ENCODE data around the gene NR2E1.

NR2E1 gene

DNA sequence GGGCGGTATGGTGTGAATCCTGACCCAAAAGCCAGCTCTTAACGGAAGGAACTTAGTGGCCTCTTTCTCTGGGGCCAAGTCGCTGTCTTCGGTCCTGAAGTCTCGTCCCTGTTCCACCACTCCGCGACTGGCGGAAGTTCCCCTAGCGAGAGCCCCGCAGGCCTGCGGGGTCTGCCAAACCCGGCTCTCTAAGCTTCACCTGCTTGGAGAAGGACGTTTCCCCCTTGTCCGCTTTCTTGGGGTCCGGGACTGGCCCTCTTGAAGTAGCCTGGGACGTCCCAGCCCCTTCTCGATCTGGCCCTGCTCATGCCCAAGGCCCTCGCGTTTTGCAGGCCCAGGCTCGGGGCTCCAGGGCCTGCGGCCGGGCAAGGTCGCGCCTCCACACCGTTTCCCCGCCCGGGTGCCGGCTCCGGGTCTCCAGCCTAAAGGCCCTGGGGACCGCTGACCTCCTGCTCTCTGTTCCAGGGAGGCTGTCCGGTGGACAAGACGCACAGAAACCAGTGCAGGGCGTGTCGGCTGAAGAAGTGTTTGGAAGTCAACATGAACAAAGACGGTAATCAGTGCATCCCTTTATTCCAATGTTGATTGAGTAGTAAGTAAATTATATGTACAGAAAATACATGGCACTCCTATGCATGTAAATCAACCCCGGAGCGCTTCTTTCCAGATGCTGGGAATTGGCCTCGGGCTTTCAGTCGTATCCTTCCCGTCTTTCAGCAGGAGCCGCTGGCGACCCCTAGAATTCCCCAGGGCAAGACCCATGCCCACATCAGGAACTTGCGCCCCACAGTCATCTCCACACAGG lies 8.8 kb downstream of the NR2E1 start:
- Mint-ChIP-seq H3K4me1 (ENCODE audit: low read depth) (peaks cover 24% of the 10 kb centered on the region), H3K27ac (no peak overlapping the region), H3K4me3 (peak overlapping the region; percentile 30), H3K9me3 (ENCODE audit: low read depth) (peaks cover 4% of the 10 kb centered on the region), H3K36me3 (peaks cover 3% of the 10 kb centered on the region), H3K27me3 (peaks cover 52% of the 10 kb centered on the region)

DNA sequence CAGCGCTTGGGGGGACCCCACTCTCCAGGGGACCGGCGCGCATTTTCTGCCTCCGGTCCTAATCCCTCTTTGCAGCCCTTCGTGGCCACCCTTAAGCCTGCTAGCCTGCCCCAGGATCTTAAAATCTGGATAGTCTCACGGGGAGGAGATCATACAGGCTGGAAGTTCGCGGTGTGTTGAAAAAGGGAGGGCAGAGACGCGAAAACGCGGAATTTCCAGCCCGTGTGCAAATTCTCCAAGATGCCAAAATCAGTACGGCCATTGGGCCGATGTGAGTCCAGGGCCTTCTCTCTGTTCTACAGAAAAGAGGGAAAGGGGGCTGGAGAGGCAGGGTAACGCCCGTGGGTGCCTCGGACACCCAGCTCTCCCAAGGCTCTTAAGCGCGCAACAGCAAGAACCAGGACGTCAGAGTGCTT lies 9.4 kb downstream of the NR2E1 start:
- peaks cover 55% of the 10 kb centered on the region for H3K27me3 Mint-ChIP-seq
- peaks cover 3% of the 10 kb centered on the region for H3K36me3 Mint-ChIP-seq
- H3K4me1 Mint-ChIP-seq (ENCODE audit: low read depth): peaks cover 24% of the 10 kb centered on the region
- no peak overlapping the region for H3K27ac Mint-ChIP-seq
- H3K4me3 Mint-ChIP-seq: peak overlapping the region; percentile 49
- H3K9me3 Mint-ChIP-seq (ENCODE audit: low read depth): peaks cover 4% of the 10 kb centered on the region

GRCh38 chr6:108175592-108176279 lies 9.9 kb downstream of the NR2E1 start:
- peaks cover 22% of the 10 kb centered on the region for H3K4me1 Mint-ChIP-seq (ENCODE audit: low read depth)
- peaks cover 59% of the 10 kb centered on the region for H3K27me3 Mint-ChIP-seq
- peaks cover 3% of the 10 kb centered on the region for H3K36me3 Mint-ChIP-seq
- peak overlapping the region; percentile 70 for H3K4me3 Mint-ChIP-seq
- H3K27ac Mint-ChIP-seq: no peak overlapping the region
- H3K9me3 Mint-ChIP-seq (ENCODE audit: low read depth): peaks cover 4% of the 10 kb centered on the region

DNA sequence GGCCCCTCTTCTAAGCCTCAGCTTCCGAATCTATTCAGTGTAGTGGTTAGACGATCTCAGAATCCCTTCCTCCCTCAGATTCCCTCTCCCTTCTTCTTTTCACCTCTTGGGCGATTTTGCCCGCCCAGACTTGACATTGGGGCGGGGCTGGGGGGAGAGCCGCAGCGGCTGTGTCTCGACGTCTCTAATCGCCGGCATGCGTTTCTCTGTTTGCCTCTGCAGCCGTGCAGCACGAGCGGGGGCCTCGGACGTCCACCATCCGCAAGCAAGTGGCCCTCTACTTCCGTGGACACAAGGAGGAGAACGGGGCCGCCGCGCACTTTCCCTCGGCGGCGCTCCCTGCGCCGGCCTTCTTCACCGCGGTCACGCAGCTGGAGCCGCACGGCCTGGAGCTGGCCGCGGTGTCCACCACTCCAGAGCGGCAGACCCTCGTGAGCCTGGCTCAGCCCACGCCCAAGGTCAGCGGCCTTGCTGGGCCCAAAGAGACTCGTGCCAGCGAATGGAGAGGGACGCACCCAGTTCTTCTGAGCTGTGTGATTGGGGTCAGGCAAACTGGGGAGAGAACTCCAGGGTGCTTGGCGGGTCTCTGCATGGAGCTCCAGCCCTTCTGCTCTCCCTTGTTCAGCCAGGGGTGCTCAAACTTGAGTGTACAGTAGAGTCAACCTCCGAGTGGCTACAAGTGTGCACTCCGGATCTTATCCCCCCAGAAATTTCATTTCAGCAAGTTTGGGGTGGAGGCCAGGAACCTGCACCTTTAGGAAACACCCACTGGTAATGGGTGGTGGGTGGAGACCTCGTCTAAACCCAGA lies 10.7 kb downstream of the NR2E1 start:
- Mint-ChIP-seq H3K4me3 (peak overlapping the region; percentile 70), H3K4me1 (ENCODE audit: low read depth) (peaks cover 16% of the 10 kb centered on the region), H3K27ac (no peak overlapping the region), H3K27me3 (peaks cover 54% of the 10 kb centered on the region), H3K36me3 (peaks cover 3% of the 10 kb centered on the region), H3K9me3 (ENCODE audit: low read depth) (peaks cover 4% of the 10 kb centered on the region)

DNA sequence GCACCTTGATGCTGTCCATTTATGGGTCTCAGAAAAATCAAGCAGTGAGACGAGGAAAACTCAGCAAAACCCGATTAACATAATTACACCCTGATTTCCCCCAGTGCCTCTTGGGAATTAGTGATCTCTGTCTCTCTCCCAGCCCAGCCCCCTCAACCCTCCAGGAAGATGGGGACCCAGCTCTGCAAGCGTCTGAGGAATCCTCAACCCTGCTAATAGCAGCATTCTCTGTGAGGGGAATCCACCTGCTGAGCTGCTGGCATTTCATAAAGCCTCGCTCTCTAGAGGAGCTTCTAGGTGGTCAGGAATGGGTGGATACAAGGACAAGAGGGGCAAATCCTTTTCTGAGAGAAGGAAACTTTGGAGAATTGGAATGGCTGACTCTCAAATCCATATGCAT lies 13.9 kb downstream of the NR2E1 start:
- no peaks in the 10 kb centered on the region for H3K9me3 Mint-ChIP-seq (ENCODE audit: low read depth)
- no peak overlapping the region for H3K27ac Mint-ChIP-seq
- no peaks in the 10 kb centered on the region for H3K36me3 Mint-ChIP-seq
- H3K27me3 Mint-ChIP-seq: peaks cover 41% of the 10 kb centered on the region
- no peak overlapping the region for H3K4me3 Mint-ChIP-seq
- peaks cover 11% of the 10 kb centered on the region for H3K4me1 Mint-ChIP-seq (ENCODE audit: low read depth)

- Mint-ChIP-seq H3K4me1 (ENCODE audit: low read depth) (peaks cover 8% of the 10 kb centered on the region), H3K4me3 (no peak overlapping the region), H3K27me3 (peaks cover 41% of the 10 kb centered on the region), H3K36me3 (no peaks in the 10 kb centered on the region), H3K9me3 (ENCODE audit: low read depth) (no peaks in the 10 kb centered on the region), H3K27ac (no peak overlapping the region)
These were observed 14.4 kb downstream of the NR2E1 start for GRCh38 chr6:108180266-108180665.

DNA sequence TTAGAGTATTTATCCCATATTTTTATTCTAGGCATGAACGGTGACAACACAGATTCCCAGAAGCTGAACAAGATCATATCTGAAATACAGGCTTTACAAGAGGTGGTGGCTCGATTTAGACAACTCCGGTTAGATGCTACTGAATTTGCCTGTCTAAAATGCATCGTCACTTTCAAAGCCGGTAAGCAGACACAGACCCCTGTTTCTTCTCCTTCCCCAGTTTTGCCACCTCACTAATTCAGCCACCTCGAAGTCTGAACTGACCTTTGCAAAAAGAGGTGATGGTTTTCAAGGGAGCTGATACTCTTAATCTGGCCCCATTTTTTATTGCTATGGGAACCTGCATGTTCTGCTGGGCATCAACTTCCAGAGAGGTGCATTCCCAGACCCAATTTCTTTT lies 15.0 kb downstream of the NR2E1 start:
- no peaks in the 10 kb centered on the region for H3K36me3 Mint-ChIP-seq
- H3K4me1 Mint-ChIP-seq (ENCODE audit: low read depth): peaks cover 6% of the 10 kb centered on the region
- H3K9me3 Mint-ChIP-seq (ENCODE audit: low read depth): no peaks in the 10 kb centered on the region
- H3K27me3 Mint-ChIP-seq: peaks cover 43% of the 10 kb centered on the region
- no peak overlapping the region for H3K4me3 Mint-ChIP-seq
- H3K27ac Mint-ChIP-seq: no peak overlapping the region

- Mint-ChIP-seq H3K9me3 (ENCODE audit: low read depth) (no peaks in the 10 kb centered on the region), H3K4me3 (no peak overlapping the region), H3K27me3 (peaks cover 17% of the 10 kb centered on the region), H3K27ac (no peak overlapping the region), H3K36me3 (no peaks in the 10 kb centered on the region), H3K4me1 (ENCODE audit: low read depth) (no peaks in the 10 kb centered on the region)
These were observed 20.4 kb downstream of the NR2E1 start for GRCh38 chr6:108186226-108186625.

- H3K9me3 Mint-ChIP-seq (ENCODE audit: low read depth): no peaks in the 10 kb centered on the region
- H3K4me1 Mint-ChIP-seq (ENCODE audit: low read depth): no peaks in the 10 kb centered on the region
- no peak overlapping the region for H3K4me3 Mint-ChIP-seq
- H3K27ac Mint-ChIP-seq: no peak overlapping the region
- no peaks in the 10 kb centered on the region for H3K36me3 Mint-ChIP-seq
- H3K27me3 Mint-ChIP-seq: peaks cover 16% of the 10 kb centered on the region
These were observed 21.7 kb downstream of the NR2E1 start for GRCh38 chr6:108187519-108187918.

DNA sequence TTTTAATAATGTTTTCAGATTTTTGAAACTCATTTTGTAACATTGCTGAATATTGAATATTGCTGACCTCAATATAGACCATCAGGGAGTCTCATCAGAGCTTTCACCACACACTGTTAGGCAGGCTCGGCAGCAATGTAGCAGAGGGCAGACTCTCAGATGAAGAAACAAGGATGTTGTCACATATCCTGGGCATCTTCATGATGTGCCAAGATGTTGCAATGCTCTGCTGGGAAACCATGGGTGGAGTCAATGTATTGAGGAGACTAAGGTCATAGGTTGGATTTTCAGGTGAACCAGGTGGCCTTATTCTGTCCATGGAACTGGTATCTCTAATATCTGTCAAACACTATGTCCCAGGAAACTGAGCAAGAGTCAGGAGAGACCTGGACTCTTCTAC lies 27.3 kb downstream of the NR2E1 start:
- Mint-ChIP-seq H3K36me3 (no peaks in the 10 kb centered on the region), H3K4me1 (ENCODE audit: low read depth) (no peaks in the 10 kb centered on the region), H3K27me3 (peaks cover 10% of the 10 kb centered on the region), H3K9me3 (ENCODE audit: low read depth) (no peaks in the 10 kb centered on the region), H3K27ac (no peak overlapping the region), H3K4me3 (no peak overlapping the region)

DNA sequence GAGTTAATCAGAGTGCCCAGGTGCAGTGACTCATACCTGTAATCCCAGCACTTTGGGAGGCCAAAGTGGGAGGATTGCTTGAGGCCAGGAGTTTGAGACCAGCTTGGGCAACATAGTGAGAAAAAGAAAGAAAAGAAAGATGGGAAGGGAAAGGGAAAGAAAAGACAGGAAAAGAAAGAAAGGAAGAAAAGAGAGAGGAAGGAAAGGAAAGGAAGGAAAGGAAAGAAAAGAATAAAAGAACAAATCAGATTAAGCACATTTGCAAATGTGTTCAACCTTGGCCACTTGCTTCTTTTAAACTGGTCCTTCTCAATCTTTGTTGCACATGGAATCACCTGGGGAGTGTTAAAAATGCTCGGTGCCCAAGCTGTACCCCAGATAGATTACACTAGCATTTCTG lies 28.0 kb downstream of the NR2E1 start:
- Mint-ChIP-seq H3K4me3 (no peak overlapping the region), H3K9me3 (ENCODE audit: low read depth) (no peaks in the 10 kb centered on the region), H3K4me1 (ENCODE audit: low read depth) (no peaks in the 10 kb centered on the region), H3K36me3 (no peaks in the 10 kb centered on the region), H3K27me3 (peaks cover 10% of the 10 kb centered on the region), H3K27ac (no peak overlapping the region)

- Mint-ChIP-seq H3K4me3 (no peak overlapping the region), H3K4me1 (ENCODE audit: low read depth) (no peaks in the 10 kb centered on the region), H3K27ac (no peak overlapping the region), H3K9me3 (ENCODE audit: low read depth) (no peaks in the 10 kb centered on the region), H3K27me3 (peaks cover 8% of the 10 kb centered on the region), H3K36me3 (no peaks in the 10 kb centered on the region)
These were observed 28.7 kb downstream of the NR2E1 start for GRCh38 chr6:108194503-108194902.

DNA sequence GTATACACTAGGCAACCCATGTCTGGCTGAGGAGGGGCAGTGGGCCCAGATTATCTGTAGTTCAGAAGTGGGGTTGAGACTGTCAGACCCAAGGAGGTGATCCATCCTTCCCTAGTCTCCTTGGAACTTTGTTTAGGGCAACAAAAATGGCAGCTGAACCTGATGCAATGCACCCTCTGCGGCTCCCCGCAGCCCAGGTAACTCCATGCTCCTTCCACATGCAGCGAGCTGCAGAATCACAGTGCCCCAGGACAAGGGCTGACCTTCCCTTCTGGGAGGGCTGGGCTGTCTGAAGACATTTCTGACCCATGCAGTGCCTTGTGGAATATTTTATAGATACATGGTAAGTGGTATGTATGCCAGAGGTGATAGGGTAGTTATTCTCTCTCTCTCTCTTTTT lies 29.4 kb downstream of the NR2E1 start:
- no peaks in the 10 kb centered on the region for H3K36me3 Mint-ChIP-seq
- no peaks in the 10 kb centered on the region for H3K9me3 Mint-ChIP-seq (ENCODE audit: low read depth)
- H3K4me3 Mint-ChIP-seq: no peak overlapping the region
- H3K4me1 Mint-ChIP-seq (ENCODE audit: low read depth): no peaks in the 10 kb centered on the region
- H3K27me3 Mint-ChIP-seq: peaks cover 8% of the 10 kb centered on the region
- H3K27ac Mint-ChIP-seq: no peak overlapping the region

DNA sequence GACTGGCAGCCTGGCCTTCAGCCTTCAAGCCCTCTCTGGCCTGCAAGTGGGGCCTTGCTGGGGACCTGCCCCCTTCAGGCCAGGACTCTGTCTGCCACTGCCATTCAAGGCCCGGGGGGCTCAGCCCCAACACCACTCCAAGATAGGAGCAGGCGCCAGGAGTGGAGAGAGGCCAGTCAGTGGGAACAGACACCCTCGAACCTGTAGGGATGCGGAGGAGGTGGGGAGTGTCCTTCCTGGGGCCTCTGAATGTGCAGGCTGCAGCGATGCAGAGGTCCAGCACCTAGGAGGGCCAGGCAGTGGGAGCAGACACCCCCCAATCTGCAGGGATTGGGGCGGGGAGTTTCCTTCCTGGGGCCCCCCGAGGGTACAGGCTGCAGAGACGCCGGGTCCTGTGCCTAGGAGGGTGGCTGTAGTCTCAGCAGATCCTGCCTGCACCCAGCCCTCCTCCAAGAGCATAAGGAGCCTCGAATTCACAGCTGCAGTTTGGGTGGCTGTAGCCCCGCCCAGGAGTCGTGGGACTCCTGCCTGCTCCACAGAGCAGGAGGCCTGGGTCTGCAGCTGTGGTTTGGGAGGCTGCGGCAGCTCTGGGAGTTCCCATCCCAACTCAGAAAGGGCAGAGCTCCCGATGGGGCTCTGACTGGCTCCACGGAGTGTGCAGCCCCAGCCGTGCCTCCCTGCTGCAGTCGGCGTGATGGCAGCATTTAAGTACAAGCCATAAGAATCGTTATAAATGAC lies 33.1 kb downstream of the NR2E1 start:
- Mint-ChIP-seq H3K27me3 (peaks cover 2% of the 10 kb centered on the region), H3K9me3 (ENCODE audit: low read depth) (no peaks in the 10 kb centered on the region), H3K27ac (no peak overlapping the region), H3K4me3 (no peak overlapping the region), H3K4me1 (ENCODE audit: low read depth) (peaks cover under 1% of the 10 kb centered on the region), H3K36me3 (peaks cover under 1% of the 10 kb centered on the region)

Data from activated naive CD8-positive, alpha-beta T cell (primary cell).